SU-DHL-6 (cell line): ENCODE measurements around the gene MROH2A.

Source experiments
- EZH2phosphoT487 ChIP-seq: fragments of 200-600 bp; sonication (generic), shearing (Covaris generic); conservative IDR thresholded peaks from 2 replicates; pipeline ENCODE4 v1.6.1; 2018; ENCODE audit warnings: mild to moderate bottlenecking, antibody characterized with exemption, low read length, moderate library complexity, mixed read lengths
- TF ChIP-seq, protein P1 (sequence below): fragments of 200-600 bp; sonication (generic); IDR thresholded peaks from one replicate; pipeline ENCODE4 v1.5.1; 2017; ENCODE audit warnings: antibody characterized with exemption, mild to moderate bottlenecking, low read length, moderate library complexity; ENCODE audit not compliant: insufficient read depth, poor library complexity, severe bottlenecking

DNA sequence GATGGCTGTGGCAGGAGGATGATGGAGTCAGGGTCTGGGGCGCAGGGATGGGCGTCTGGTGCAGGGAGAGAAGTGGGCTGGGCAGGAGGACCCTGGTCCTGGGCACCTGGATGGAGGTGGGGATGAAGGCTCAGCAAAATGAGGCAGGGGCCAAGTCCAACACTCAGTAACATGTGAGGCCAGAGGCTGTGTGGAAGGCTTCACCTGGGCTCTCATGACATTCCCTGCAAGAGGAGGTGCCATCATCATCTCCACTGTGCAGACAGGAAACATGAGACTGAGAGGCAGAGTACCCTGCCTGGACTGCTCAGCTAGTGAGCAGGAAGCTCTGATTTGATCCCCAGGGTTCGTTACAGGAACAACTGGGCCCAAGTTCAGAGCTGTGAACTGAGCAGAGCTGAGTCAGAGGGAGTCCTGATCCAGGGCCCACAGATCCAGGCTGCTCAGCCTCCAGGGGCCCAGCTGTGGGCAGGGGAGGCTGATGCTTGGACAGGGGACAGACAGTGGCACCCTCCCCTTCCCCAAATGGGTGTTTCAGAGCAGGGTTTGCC lies 39.3 kb downstream of the MROH2A start:
- TF ChIP-seq, protein P1, sequence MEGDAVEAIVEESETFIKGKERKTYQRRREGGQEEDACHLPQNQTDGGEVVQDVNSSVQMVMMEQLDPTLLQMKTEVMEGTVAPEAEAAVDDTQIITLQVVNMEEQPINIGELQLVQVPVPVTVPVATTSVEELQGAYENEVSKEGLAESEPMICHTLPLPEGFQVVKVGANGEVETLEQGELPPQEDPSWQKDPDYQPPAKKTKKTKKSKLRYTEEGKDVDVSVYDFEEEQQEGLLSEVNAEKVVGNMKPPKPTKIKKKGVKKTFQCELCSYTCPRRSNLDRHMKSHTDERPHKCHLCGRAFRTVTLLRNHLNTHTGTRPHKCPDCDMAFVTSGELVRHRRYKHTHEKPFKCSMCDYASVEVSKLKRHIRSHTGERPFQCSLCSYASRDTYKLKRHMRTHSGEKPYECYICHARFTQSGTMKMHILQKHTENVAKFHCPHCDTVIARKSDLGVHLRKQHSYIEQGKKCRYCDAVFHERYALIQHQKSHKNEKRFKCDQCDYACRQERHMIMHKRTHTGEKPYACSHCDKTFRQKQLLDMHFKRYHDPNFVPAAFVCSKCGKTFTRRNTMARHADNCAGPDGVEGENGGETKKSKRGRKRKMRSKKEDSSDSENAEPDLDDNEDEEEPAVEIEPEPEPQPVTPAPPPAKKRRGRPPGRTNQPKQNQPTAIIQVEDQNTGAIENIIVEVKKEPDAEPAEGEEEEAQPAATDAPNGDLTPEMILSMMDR: no peak
- no peak for TF ChIP-seq EZH2phosphoT487
